PC-3 (cell line): ENCODE measurements around the gene ZKSCAN2. TPM values are rescaled to one million over a fixed set of nuclear protein-coding genes. Genes with fewer than 3 reads are reported as not detected.

Experiments
- ATAC-seq: fragments of 200-7000 bp; cut with Tn5 transposase; 2 replicates; pipeline ENCODE4 v1.9.1; 2020; ENCODE audit warnings: mild to moderate bottlenecking, moderate library complexity
- BruUV-seq: library from RNA; stranded (reverse); fragments of 400-500 nt; replicated peaks from 2 replicates; lab custom pipeline; 2021; lab: Mats Ljungman, UMichigan
- CTCF ChIA-PET: fragments of 300-600 bp; sonication (Branson Sonifier 250); formaldehyde crosslinking; loops from one replicate; lab custom pipeline; 2022; ENCODE audit warnings: antibody characterized with exemption; lab: Charles Lee
- POLR2A ChIA-PET: fragments of 300-600 bp; sonication (Branson Sonifier 250); formaldehyde crosslinking; loops from one replicate; lab custom pipeline; 2022; ENCODE audit warnings: antibody characterized with exemption; ENCODE audit not compliant: unreplicated experiment; lab: Charles Lee
- DNase-seq: peaks from one replicate; pipeline ENCODE4 v3.0.0-alpha.2; 2015
- H2AFZ ChIP-seq: fragments of 300-600 bp; sonication (generic); 2 replicates; pipeline ENCODE4 v1.6.0; 2016; ENCODE audit warnings: antibody characterized with exemption, low read length
- H3F3A ChIP-seq: fragments of 300-600 bp; sonication (generic); one replicate; pipeline ENCODE4 v1.6.0; 2017; ENCODE audit warnings: antibody characterized with exemption, low read length, control low read depth, mild to moderate bottlenecking; ENCODE audit not compliant: unreplicated experiment
- H3K27ac ChIP-seq: fragments of 300-600 bp; sonication (generic); 2 replicates; pipeline ENCODE4 v1.5.1; 2016; ENCODE audit warnings: mild to moderate bottlenecking, low read length
- H3K27me3 ChIP-seq: fragments of 300-600 bp; sonication (generic); 2 replicates; pipeline ENCODE4 v1.6.1; 2016; ENCODE audit warnings: low read length, mixed read lengths
- H3K36me3 ChIP-seq: fragments of 300-600 bp; sonication (generic); 2 replicates; pipeline ENCODE4 v1.6.1; 2016; ENCODE audit warnings: low read depth, mixed run types, low read length, mixed read lengths
- H3K4me1 ChIP-seq: fragments of 300-600 bp; sonication (generic); 2 replicates; pipeline ENCODE4 v1.5.1; 2016; ENCODE audit warnings: low read length; ENCODE audit not compliant: insufficient read depth
- H3K4me2 ChIP-seq: fragments of 300-600 bp; sonication (generic); 2 replicates; pipeline ENCODE4 v1.6.0; 2016; ENCODE audit warnings: low read length
- H3K4me3 ChIP-seq: fragments of 300-600 bp; sonication (generic); 2 replicates; pipeline ENCODE4 v1.5.1; 2016; ENCODE audit warnings: mild to moderate bottlenecking, low read length, mixed read lengths
- H3K79me2 ChIP-seq: fragments of 300-600 bp; sonication (generic); 2 replicates; pipeline ENCODE4 v1.6.1; 2017; ENCODE audit warnings: low read length, mixed read lengths
- H3K9ac ChIP-seq: fragments of 300-600 bp; sonication (generic); 2 replicates; pipeline ENCODE4 v1.6.0; 2016; ENCODE audit warnings: mild to moderate bottlenecking, low read length
- H3K9me2 ChIP-seq: fragments of 300-600 bp; sonication (generic); replicated peaks from 2 replicates; pipeline ENCODE4 v1.6.1; 2016; ENCODE audit warnings: mixed run types, low read length, mixed read lengths
- H3K9me3 ChIP-seq: fragments of 300-600 bp; sonication (generic); 2 replicates; pipeline ENCODE4 v1.6.1; 2016; ENCODE audit warnings: low read length, mixed read lengths
- H4K20me1 ChIP-seq: fragments of 300-600 bp; sonication (generic); 2 replicates; pipeline ENCODE4 v1.6.1; 2016; ENCODE audit warnings: low read length, mixed read lengths
- EZH2 ChIP-seq: fragments of 300-600 bp; sonication (generic); IDR thresholded peaks from one replicate; pipeline ENCODE4 v1.6.1; 2017; ENCODE audit warnings: antibody characterized with exemption, mild to moderate bottlenecking, low read length; ENCODE audit not compliant: unreplicated experiment
- EZH2phosphoT487 ChIP-seq: fragments of 300-600 bp; sonication (generic); IDR thresholded peaks from 2 replicates; pipeline ENCODE4 v1.6.1; 2018; ENCODE audit warnings: mild to moderate bottlenecking, antibody characterized with exemption, low read length, borderline replicate concordance
- intact Hi-C: fragments of 100-400 bp; cut with micrococcal nuclease; formaldehyde crosslinking; loops from 2 replicates; pipeline ENCODE4 v1.9.0; 2023
- total RNA-seq: library from RNA; depleted of rRNA; stranded (reverse); fragments of >200 nt; gene quantifications from 2 replicates; pipeline ENCODE4 v1.2.3, GENCODE V29; 2014
- TF ChIP-seq, protein P1 (sequence below): fragments of 300-600 bp; sonication (generic); conservative IDR thresholded peaks from 2 replicates; pipeline ENCODE4 v1.5.1; 2017; ENCODE audit warnings: antibody characterized with exemption, low read depth, mild to moderate bottlenecking, low read length

Gene ZKSCAN2
- total RNA-seq, 1 experiment from 2014 or later, result 2.6 TPM

GRCh38 chr16:25228372-25228771 is 29.3 kb downstream of the ZKSCAN2 start:
- DNase-seq, result no peak
- no peaks in the 10 kb centered on the region for H3F3A ChIP-seq
- H4K20me1 ChIP-seq, result no peaks in the 10 kb centered on the region
- H3K9me3 ChIP-seq, result no peaks in the 10 kb centered on the region
- POLR2A ChIA-PET, result no interaction called here
- no peaks in the 10 kb centered on the region for H3K4me1 ChIP-seq
- H2AFZ ChIP-seq, result no peak overlapping the region
- H3K36me3 ChIP-seq, result no peaks in the 10 kb centered on the region
- no peaks in the 10 kb centered on the region for H3K79me2 ChIP-seq
- CTCF ChIA-PET, result no interaction called here
- no peaks in the 10 kb centered on the region for H3K9me2 ChIP-seq
- intact Hi-C loops, result loop anchor here (5.0 kb wide), 1 partner anchor 101 kb away; no protein-coding TSS in a partner anchor
- H3K4me3 ChIP-seq, result no peak overlapping the region
- no peak for TF ChIP-seq EZH2phosphoT487
- TF ChIP-seq EZH2, result no peak
- TF ChIP-seq, protein P1, sequence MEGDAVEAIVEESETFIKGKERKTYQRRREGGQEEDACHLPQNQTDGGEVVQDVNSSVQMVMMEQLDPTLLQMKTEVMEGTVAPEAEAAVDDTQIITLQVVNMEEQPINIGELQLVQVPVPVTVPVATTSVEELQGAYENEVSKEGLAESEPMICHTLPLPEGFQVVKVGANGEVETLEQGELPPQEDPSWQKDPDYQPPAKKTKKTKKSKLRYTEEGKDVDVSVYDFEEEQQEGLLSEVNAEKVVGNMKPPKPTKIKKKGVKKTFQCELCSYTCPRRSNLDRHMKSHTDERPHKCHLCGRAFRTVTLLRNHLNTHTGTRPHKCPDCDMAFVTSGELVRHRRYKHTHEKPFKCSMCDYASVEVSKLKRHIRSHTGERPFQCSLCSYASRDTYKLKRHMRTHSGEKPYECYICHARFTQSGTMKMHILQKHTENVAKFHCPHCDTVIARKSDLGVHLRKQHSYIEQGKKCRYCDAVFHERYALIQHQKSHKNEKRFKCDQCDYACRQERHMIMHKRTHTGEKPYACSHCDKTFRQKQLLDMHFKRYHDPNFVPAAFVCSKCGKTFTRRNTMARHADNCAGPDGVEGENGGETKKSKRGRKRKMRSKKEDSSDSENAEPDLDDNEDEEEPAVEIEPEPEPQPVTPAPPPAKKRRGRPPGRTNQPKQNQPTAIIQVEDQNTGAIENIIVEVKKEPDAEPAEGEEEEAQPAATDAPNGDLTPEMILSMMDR, result no peak
- no peak overlapping the region for H3K4me2 ChIP-seq
- BruUV-seq, result no TSS peak
- no peak overlapping the region for H3K9ac ChIP-seq
- no peaks in the 10 kb centered on the region for H3K27me3 ChIP-seq
- ATAC-seq, result no peak
- H3K27ac ChIP-seq, result no peak overlapping the region

DNA sequence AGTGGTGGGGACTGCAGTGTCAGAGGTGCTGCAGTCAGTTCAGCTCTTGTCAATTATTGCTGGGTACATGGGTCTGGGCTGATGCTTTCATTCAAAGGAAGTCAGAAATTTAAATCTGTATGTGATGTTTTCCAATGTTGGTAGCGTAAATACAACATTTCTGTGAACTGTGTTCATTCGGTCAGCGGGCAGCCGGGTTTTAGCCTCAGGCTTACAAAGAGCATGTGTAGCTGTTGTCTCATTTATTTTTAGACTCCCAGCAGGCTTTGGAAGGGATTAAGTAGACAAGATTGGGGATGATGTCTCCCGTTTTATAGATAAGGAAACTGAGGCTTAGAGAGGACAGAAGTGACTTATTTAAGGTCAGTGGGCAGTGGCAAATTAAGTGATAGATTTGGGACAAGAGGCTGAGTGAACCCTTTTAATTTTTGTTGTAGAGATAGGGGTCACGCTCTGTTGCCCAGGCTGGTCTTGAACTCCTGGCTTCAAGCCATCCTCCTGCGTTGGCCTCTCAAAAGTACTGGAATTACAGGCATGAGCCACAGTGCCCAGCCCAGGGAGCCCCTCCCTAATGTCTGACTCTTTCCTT is 32.8 kb downstream of the ZKSCAN2 start:
- no peak overlapping the region for H3K4me2 ChIP-seq
- H3K36me3 ChIP-seq, result no peaks in the 10 kb centered on the region
- CTCF ChIA-PET, result interaction anchor here (0.6 to 1.1 kb wide), 2 partner anchors 15 to 319 kb away, joined by 5 to 7 read pairs; no protein-coding TSS in a partner anchor
- no peaks in the 10 kb centered on the region for H4K20me1 ChIP-seq
- no peak overlapping the region for H3K27ac ChIP-seq
- no peak overlapping the region for H3K9ac ChIP-seq
- H2AFZ ChIP-seq, result no peak overlapping the region
- ATAC-seq (no peak), DNase-seq (no peak)
- intact Hi-C loops, result loop anchor here (1.0 to 5.0 kb wide), 2 partner anchors 98 to 170 kb away; no protein-coding TSS in a partner anchor
- H3K4me1 ChIP-seq, result no peaks in the 10 kb centered on the region
- H3K4me3 ChIP-seq, result no peak overlapping the region
- POLR2A ChIA-PET, result no interaction called here
- no peaks in the 10 kb centered on the region for H3K9me3 ChIP-seq
- no peaks in the 10 kb centered on the region for H3K27me3 ChIP-seq
- no peaks in the 10 kb centered on the region for H3F3A ChIP-seq
- H3K79me2 ChIP-seq, result no peaks in the 10 kb centered on the region
- TF ChIP-seq, protein P1, result no peak
- no peak for TF ChIP-seq EZH2phosphoT487
- H3K9me2 ChIP-seq, result no peaks in the 10 kb centered on the region
- no TSS peak for BruUV-seq

GRCh38 chr16:25223964-25224363 is 33.7 kb downstream of the ZKSCAN2 start:
- no peaks in the 10 kb centered on the region for H4K20me1 ChIP-seq
- TF ChIP-seq EZH2phosphoT487 (no peak), EZH2 (no peak)
- TF ChIP-seq, protein P1, result no peak
- ChIA-PET POLR2A (no interaction called here), CTCF (interaction anchor here (0.5 to 0.6 kb wide), 3 partner anchors 33 to 318 kb away, joined by 4 to 7 read pairs (median 6); no protein-coding TSS in a partner anchor)
- no peaks in the 10 kb centered on the region for H3K36me3 ChIP-seq
- no peak overlapping the region for H3K4me2 ChIP-seq
- intact Hi-C loops, result no loop called here
- ATAC-seq (no peak), DNase-seq (no peak)
- no peak overlapping the region for H3K4me3 ChIP-seq
- no peaks in the 10 kb centered on the region for H3K27me3 ChIP-seq
- no peak overlapping the region for H2AFZ ChIP-seq
- H3K9ac ChIP-seq, result no peak overlapping the region
- H3F3A ChIP-seq, result no peaks in the 10 kb centered on the region
- BruUV-seq, result no TSS peak
- no peaks in the 10 kb centered on the region for H3K9me3 ChIP-seq
- H3K4me1 ChIP-seq, result no peaks in the 10 kb centered on the region
- no peak overlapping the region for H3K27ac ChIP-seq
- no peaks in the 10 kb centered on the region for H3K9me2 ChIP-seq
- no peaks in the 10 kb centered on the region for H3K79me2 ChIP-seq
